ENCODE measurements around the gene ZYX.

DNA sequence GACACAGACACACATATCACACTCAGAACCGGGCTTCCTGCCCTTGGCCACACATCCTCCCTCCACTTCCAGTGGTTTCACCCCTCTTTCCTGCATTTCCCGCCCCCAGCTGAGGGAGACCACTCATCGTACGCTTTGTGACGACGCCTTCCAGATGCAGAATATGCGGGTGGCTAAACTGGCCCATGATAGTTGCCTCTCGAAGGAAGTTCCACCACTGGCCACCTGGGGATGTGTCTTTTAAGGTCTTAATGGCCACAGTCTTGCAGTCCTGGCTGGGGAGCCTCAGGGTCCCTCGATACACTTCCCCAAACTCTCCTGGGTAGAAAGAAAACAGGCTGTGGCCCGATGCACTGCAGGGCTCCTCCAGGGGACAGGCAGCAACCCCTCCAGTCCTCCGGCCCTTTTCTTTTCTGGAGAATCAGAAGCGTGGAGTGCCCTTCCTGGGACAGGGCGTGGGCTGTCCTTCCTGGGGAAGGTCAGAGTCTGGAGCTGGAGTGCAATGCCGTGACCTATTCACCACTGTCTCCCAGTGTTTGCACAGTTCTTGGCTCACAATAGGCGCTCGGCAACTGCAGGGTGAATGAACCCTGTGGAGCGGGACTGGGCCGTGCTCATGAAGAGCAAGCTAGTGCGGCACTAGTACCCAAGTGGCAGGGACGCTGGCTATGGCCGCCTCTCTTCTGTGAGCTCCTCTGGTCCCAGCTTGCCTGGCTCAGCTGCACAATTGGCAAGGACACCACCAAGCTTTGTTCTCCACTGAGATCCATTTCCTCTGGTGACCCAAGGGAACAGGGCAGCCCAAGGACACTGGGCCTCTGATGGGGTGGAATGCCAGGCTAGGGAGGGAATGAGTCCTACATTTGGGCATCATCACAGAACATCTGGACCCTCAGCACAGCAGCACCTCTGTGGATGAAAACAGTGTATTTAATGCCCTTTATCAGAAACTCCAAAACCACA lies 14.3 kb downstream of the ZYX start:
- TF ChIP-seq POLR2A (IDR thresholded peaks at IDR 0.05; ENCODE audit: low read depth, low read length), result no peak
- TF ChIP-seq POLR2AphosphoS5 (IDR thresholded peaks at IDR 0.05; ENCODE audit: low read depth, low read length), result no peak
- TF ChIP-seq TAF1 (IDR thresholded peaks at IDR 0.05; ENCODE audit: borderline replicate concordance, low read depth, low read length), result no peak

Measured in GM12892 (cell line).